Upper lobe of left lung (tissue), 6 donors: Measurements from ENCODE around the gene PITPNM3. TPM values are rescaled to one million over a fixed set of nuclear protein-coding genes. Genes with fewer than 3 reads are reported as not detected.

Experiments
- ATAC-seq, 2 donors: fragments of 200-7000 bp; cut with Tn5 transposase; one replicate each; pipeline ENCODE4 v1.9.1; 2022; ENCODE audit warnings: mild to moderate bottlenecking in 2 of 2, moderate library complexity in 2 of 2; ENCODE audit not compliant: low FRiP score in 2 of 2
- DNase-seq, 2 donors: peaks; one replicate each; pipeline ENCODE4 v3.0.0-alpha.2; 2019 to 2020
- H3K27ac ChIP-seq, 4 donors: fragments of 200-600 bp; sonication (generic); one replicate each; pipeline ENCODE4 v1.5.1; 2016 to 2019
- H3K27me3 ChIP-seq, 4 donors: fragments of 200-600 bp; sonication (generic); one replicate each; pipeline ENCODE4 v1.5.1; 2017 to 2019
- H3K36me3 ChIP-seq, 4 donors: fragments of 200-600 bp; sonication (generic); one replicate each; pipeline ENCODE4 v1.5.1; 2016 to 2019
- H3K4me1 ChIP-seq, 4 donors: fragments of 200-600 bp; sonication (generic); one replicate each; pipeline ENCODE4 v1.5.1; 2018 to 2019
- H3K4me3 ChIP-seq, 4 donors: fragments of 200-600 bp; sonication (generic); one replicate each; pipeline ENCODE4 v1.5.1; 2017 to 2019; ENCODE audit warnings: mild to moderate bottlenecking in 2 of 4, moderate library complexity in 1 of 4
- H3K9me3 ChIP-seq, 4 donors: fragments of 200-600 bp; sonication (generic); one replicate each; pipeline ENCODE4 v1.5.1; 2018 to 2019
- CTCF ChIP-seq, 6 experiments: fragments of 450-650 bp in 4 of 6; fragments of 200-600 bp in 2 of 6; sonication (generic) in 2 of 6; IDR thresholded peaks; one replicate each; pipeline ENCODE4 v1.5.1; 2016 to 2019; ENCODE audit warnings: antibody characterized with exemption in 6 of 6
- EP300 ChIP-seq, 4 donors: sonication (generic); formaldehyde crosslinking; IDR thresholded peaks; one replicate each; pipeline ENCODE4 v1.5.1; 2017; ENCODE audit warnings: antibody characterized with exemption in 4 of 4, control low read depth in 2 of 4
- POLR2A ChIP-seq, 4 donors: fragments of 450-650 bp; IDR thresholded peaks; one replicate each; pipeline ENCODE4 v1.5.1; 2016 to 2017; ENCODE audit warnings: antibody characterized with exemption in 4 of 4, mild to moderate bottlenecking in 2 of 4
- POLR2AphosphoS5 ChIP-seq, 2 donors: sonication (generic); formaldehyde crosslinking; IDR thresholded peaks; one replicate each; pipeline ENCODE4 v1.5.1; 2017; ENCODE audit warnings: antibody characterized with exemption in 2 of 2
- WGBS, 2 donors: methylation state at CpG; one replicate each; pipeline ENCODE4 v1.1.5; 2017 to 2018; 5-methylcytosine and 5-hydroxymethylcytosine counted together
- total RNA-seq, 6 donors: library from RNA; depleted of rRNA in 4 of 6; stranded (reverse); fragments of >200 nt in 4 of 6; gene quantifications; one replicate each; pipeline versions ENCODE4 v1.1.0 to v1.2.1, GENCODE V29; 2016 to 2021
- donor health status: DM: no; HTN: no; CAD: no; lungs with moderate emphysema.
- donor health status: DM: no; HTN: yes; CAD: no; lungs with severe emphysema.

Gene PITPNM3
- total RNA-seq, 6 donors from 2014 or later = 10.3 to 16.3 (median 12.5) TPM

GRCh38 chr17:6480303-6480675, 76.1 kb downstream of the PITPNM3 start:
- Histone ChIP-seq H3K27me3 (no peaks in the 10 kb centered on the region), H3K36me3 (no peaks in the 10 kb centered on the region), H3K4me3 (no peak overlapping the region), H3K9me3 (no peaks in the 10 kb centered on the region), H3K27ac (no peak overlapping the region), H3K4me1 (peaks cover 0 to 3% (median 0%) of the 10 kb centered on the region in 4 donors)
- DNase-seq (peak in 1 of 2 donors; percentile 41), ATAC-seq (no peak)
- WGBS, 2 donors = 42 to 69% methylated on average over 7 to 9 of the region's 9 CpGs
- no peak for TF ChIP-seq POLR2A (IDR thresholded peaks at IDR 0.05)
- TF ChIP-seq POLR2AphosphoS5 (IDR thresholded peaks at IDR 0.05) = no peak
- no peak for TF ChIP-seq CTCF (IDR thresholded peaks at IDR 0.05)
- TF ChIP-seq EP300 (IDR thresholded peaks at IDR 0.05) = no peak

GRCh38 chr17:6479622-6480302, 76.6 kb downstream of the PITPNM3 start:
- TF ChIP-seq EP300 (IDR thresholded peaks at IDR 0.05) (no peak), POLR2AphosphoS5 (IDR thresholded peaks at IDR 0.05) (no peak), POLR2A (IDR thresholded peaks at IDR 0.05) (no peak), CTCF (IDR thresholded peaks at IDR 0.05) (no peak)
- ATAC-seq = no peak
- Histone ChIP-seq H3K4me1 (peaks cover 0 to 3% (median 0%) of the 10 kb centered on the region in 4 donors), H3K36me3 (no peaks in the 10 kb centered on the region), H3K27me3 (no peaks in the 10 kb centered on the region), H3K9me3 (no peaks in the 10 kb centered on the region), H3K4me3 (no peak overlapping the region), H3K27ac (no peak overlapping the region)
- no peak for DNase-seq
- 52 to 59% methylated on average over 10 to 13 of the region's 13 CpGs for WGBS, 2 donors

- 80 to 87% methylated on average over 7 to 11 of the region's 11 CpGs for WGBS, 2 donors
- DNase-seq = no peak
- Histone ChIP-seq H3K9me3 (no peaks in the 10 kb centered on the region), H3K4me1 (peaks cover 0 to 3% (median under 1%) of the 10 kb centered on the region in 4 donors), H3K27ac (no peak overlapping the region), H3K36me3 (no peaks in the 10 kb centered on the region), H3K4me3 (no peak overlapping the region), H3K27me3 (no peaks in the 10 kb centered on the region)
- ATAC-seq = no peak
- no peak for TF ChIP-seq POLR2A (IDR thresholded peaks at IDR 0.05)
- no peak for TF ChIP-seq CTCF (IDR thresholded peaks at IDR 0.05)
- no peak for TF ChIP-seq EP300 (IDR thresholded peaks at IDR 0.05)
- TF ChIP-seq POLR2AphosphoS5 (IDR thresholded peaks at IDR 0.05) = no peak
Observed at GRCh38 chr17:6478486-6478885, 77.9 kb downstream of the PITPNM3 start.

GRCh38 chr17:6477831-6478383, 78.4 kb downstream of the PITPNM3 start:
- no peak for TF ChIP-seq CTCF (IDR thresholded peaks at IDR 0.05)
- TF ChIP-seq POLR2A (IDR thresholded peaks at IDR 0.05) = no peak
- no peak for TF ChIP-seq EP300 (IDR thresholded peaks at IDR 0.05)
- no peak for TF ChIP-seq POLR2AphosphoS5 (IDR thresholded peaks at IDR 0.05)
- DNase-seq = peak in 1 of 2 donors; percentile 54
- WGBS, 2 donors = 82 to 96% methylated on average over 4 of the region's 14 CpGs
- H3K27ac ChIP-seq = no peak overlapping the region
- ATAC-seq = no peak
- no peak overlapping the region for H3K4me3 ChIP-seq
- H3K4me1 ChIP-seq = peaks cover 0 to 6% (median 4%) of the 10 kb centered on the region in 4 donors
- no peaks in the 10 kb centered on the region for H3K27me3 ChIP-seq
- H3K36me3 ChIP-seq = no peaks in the 10 kb centered on the region
- no peaks in the 10 kb centered on the region for H3K9me3 ChIP-seq

- 90 to 93% methylated on average over 4 to 10 of the region's 10 CpGs for WGBS, 2 donors
- TF ChIP-seq POLR2A (IDR thresholded peaks at IDR 0.05) = no peak
- no peak for TF ChIP-seq CTCF (IDR thresholded peaks at IDR 0.05)
- TF ChIP-seq POLR2AphosphoS5 (IDR thresholded peaks at IDR 0.05) = no peak
- TF ChIP-seq EP300 (IDR thresholded peaks at IDR 0.05) = no peak
Observed at GRCh38 chr17:6476810-6477179, 79.6 kb downstream of the PITPNM3 start.

More at GRCh38 chr17:6476810-6477179, 79.6 kb downstream of the PITPNM3 start:
- H3K27me3 ChIP-seq = no peaks in the 10 kb centered on the region
- no peak for DNase-seq
- no peak overlapping the region for H3K27ac ChIP-seq
- no peaks in the 10 kb centered on the region for H3K9me3 ChIP-seq
- H3K4me3 ChIP-seq = no peak overlapping the region
- H3K4me1 ChIP-seq = peaks cover 0 to 6% (median 4%) of the 10 kb centered on the region in 4 donors
- no peaks in the 10 kb centered on the region for H3K36me3 ChIP-seq
- ATAC-seq = no peak
